HepG2 (cell line): ENCODE results near the gene ELL. TPM values are rescaled to one million over a fixed set of nuclear protein-coding genes. Genes with fewer than 3 reads are reported as not detected.

Experiments used
- ATAC-seq: fragments of 200-7000 bp; cut with Tn5 transposase; 3 replicates; pipeline ENCODE4 v1.9.1; 2020; ENCODE audit warnings: mild to moderate bottlenecking, moderate library complexity
- BruUV-seq: library from RNA; stranded (reverse); fragments of 400-500 nt; replicated peaks from 2 replicates; lab custom pipeline; 2021; lab: Mats Ljungman, UMichigan
- CTCF ChIA-PET: fragments of 300-600 bp; formaldehyde crosslinking; extraction: SDS; loops from one replicate; lab custom pipeline; 2021; ENCODE audit warnings: low total read pairs, inconsistent platforms, low intra/inter-chr PET ratio; lab: Yijun Ruan, JAX
- POLR2A ChIA-PET: fragments of 350-600 bp; sonication (Branson Sonifier 250); formaldehyde crosslinking; loops from one replicate; lab custom pipeline; 2020; ENCODE audit warnings: antibody characterized with exemption, inconsistent platforms; lab: Yijun Ruan, JAX
- DNase-seq: peaks from one replicate; pipeline ENCODE4 v3.0.0-alpha.2; 2015; ENCODE audit warnings: low spot score
- FAIRE-seq: peaks from 3 replicates; lab custom pipeline; 2011; peaks lifted over from hg19 to GRCh38; lab: Jason Lieb, UNC
- H2AFZ ChIP-seq: one replicate; pipeline ENCODE4 v1.6.1; 2011; ENCODE audit warnings: low read length, inconsistent platforms
- H3K27ac ChIP-seq: fragments of 300-600 bp; 3 replicates; pipeline ENCODE4 v1.8.0; 2011; ENCODE audit warnings: mixed run types, mild to moderate bottlenecking, mixed read lengths, low read length, inconsistent platforms; ENCODE audit not compliant: insufficient read depth; ENCODE audit errors: extremely low read length
- H3K27me3 ChIP-seq, 2 experiments: fragments of 200-600 bp in 1 of 2; 2 replicates in 1 of 2; 3 replicates in 1 of 2; pipeline versions ENCODE4 v1.6.0 to v1.8.0; 2011; ENCODE audit warnings: low read length in 2 of 2, mild to moderate bottlenecking in 2 of 2, moderate library complexity in 2 of 2, inconsistent platforms in 1 of 2; ENCODE audit not compliant: insufficient read depth in 2 of 2, control insufficient read depth in 1 of 2
- H3K36me3 ChIP-seq, 2 experiments: fragments of 200-600 bp in 1 of 2; replicated peaks in 1 of 2; 2 replicates in 1 of 2; 3 replicates in 1 of 2; pipeline versions ENCODE4 v1.5.1 to v1.8.0; 2011; ENCODE audit warnings: low read length in 2 of 2, inconsistent platforms in 1 of 2; ENCODE audit not compliant: insufficient read depth in 2 of 2, control insufficient read depth in 1 of 2
- H3K4me1 ChIP-seq: 2 replicates; pipeline ENCODE4 v1.5.1; 2012; ENCODE audit warnings: low read length, inconsistent platforms; ENCODE audit not compliant: insufficient read depth
- H3K4me2 ChIP-seq: 2 replicates; pipeline ENCODE4 v1.6.0; 2011; ENCODE audit warnings: low read depth, low read length, inconsistent platforms
- H3K4me3 ChIP-seq, 3 experiments: fragments of 200-600 bp in 1 of 3; sonication (generic), shearing (Covaris generic) in 1 of 3; replicated peaks in 1 of 3; 2 replicates each; pipeline ENCODE4 v1.5.1; 2011 to 2016; ENCODE audit warnings: low read length in 3 of 3, inconsistent platforms in 2 of 3, low read depth in 2 of 3, mild to moderate bottlenecking in 2 of 3, control low read depth in 1 of 3, mixed read lengths in 1 of 3; ENCODE audit not compliant: insufficient read depth in 1 of 3
- H3K79me2 ChIP-seq: one replicate; pipeline ENCODE4 v1.6.1; 2011; ENCODE audit warnings: low read length, inconsistent platforms; ENCODE audit not compliant: insufficient read depth
- H3K9ac ChIP-seq: 2 replicates; pipeline ENCODE4 v1.6.0; 2011; ENCODE audit warnings: mild to moderate bottlenecking, low read depth, low read length, inconsistent platforms; ENCODE audit not compliant: insufficient read depth
- H3K9me3 ChIP-seq: 2 replicates; pipeline ENCODE4 v1.5.1; 2012; ENCODE audit warnings: mild to moderate bottlenecking, low read length
- H4K20me1 ChIP-seq: 2 replicates; pipeline ENCODE4 v1.6.0; 2011; ENCODE audit warnings: inconsistent platforms, mild to moderate bottlenecking, low read length, moderate library complexity; ENCODE audit not compliant: insufficient read depth
- ATAD3A ChIP-seq: sonication (generic); formaldehyde crosslinking; IDR thresholded peaks from 2 replicates; pipeline ENCODE4 v1.4.0; 2020; ENCODE audit warnings: missing genetic modification reagents
- GTF3A ChIP-seq: sonication (generic); formaldehyde crosslinking; conservative IDR thresholded peaks from 2 replicates; pipeline ENCODE4 v1.4.0; 2020; ENCODE audit warnings: mild to moderate bottlenecking, missing genetic modification reagents
- U2AF2 ChIP-seq: fragments of 200-400 bp; formaldehyde crosslinking; IDR thresholded peaks from 2 replicates; pipeline ENCODE4 v1.6.1; 2017; ENCODE audit warnings: low read depth, mild to moderate bottlenecking, low read length
- ZNF580 ChIP-seq: IDR thresholded peaks from 2 replicates; pipeline ENCODE4 v1.6.1; 2016; ENCODE audit warnings: low read depth, borderline replicate concordance
- ZNF672 ChIP-seq: sonication (generic); formaldehyde crosslinking; IDR thresholded peaks from 2 replicates; pipeline ENCODE4 v1.8.1; 2022; ENCODE audit warnings: missing genetic modification reagents
- WGBS: methylation state at CpG from one replicate; pipeline ENCODE4 v1.1.6; 2017; ENCODE audit warnings: low lambda C conversion rate; 5-methylcytosine and 5-hydroxymethylcytosine counted together
- in situ Hi-C: cut with HindIII; loops from 2 replicates; pipeline ENCODE4 v1.10.0; 2017; ENCODE audit warnings: low pct_unique_long_range_greater_than_20kb; ENCODE audit not compliant: extremely low pct_ligation_motif_present
- intact Hi-C: fragments of 100-400 bp; cut with micrococcal nuclease; formaldehyde crosslinking; loops from one replicate; pipeline ENCODE4 v1.10.0; 2022; ENCODE audit not compliant: unreplicated experiment
- polyA plus RNA-seq, 8 experiments: library from polyadenylated mRNA; depleted of rRNA in 3 of 8; stranded (reverse) in 7 of 8; unstranded in 1 of 8; fragments of >200 nt; fragmentation: Illumina TruSeq in 4 of 8; extraction: Trizol in 4 of 8; gene quantifications; 2 replicates each; pipeline versions ENCODE4 v1.2.1 to v1.2.3, GENCODE V29; 2011 to 2016; ENCODE audit warnings: low read depth in 4 of 8, missing spikeins in 1 of 8, mixed read lengths in 1 of 8; ENCODE audit not compliant: insufficient read depth in 1 of 8
- total RNA-seq, 5 experiments: library from RNA; depleted of rRNA; stranded (reverse); fragments of >200 nt; fragmentation: Illumina TruSeq; extraction: Trizol; gene quantifications; 2 replicates each; pipeline ENCODE4 v1.2.3, GENCODE V29; 2016; ENCODE audit warnings: low read depth in 1 of 5
- TF ChIP-seq, protein P1 (sequence below): sonication (generic); formaldehyde crosslinking; IDR thresholded peaks from 2 replicates; pipeline ENCODE4 v1.4.0; 2020; ENCODE audit warnings: mild to moderate bottlenecking, missing genetic modification reagents
- TF ChIP-seq, protein P2 (sequence below): sonication (generic); formaldehyde crosslinking; IDR thresholded peaks from 2 replicates; pipeline ENCODE4 v1.5.0; 2020; ENCODE audit warnings: missing genetic modification reagents
- TF ChIP-seq, protein P3 (sequence below): sonication (generic); formaldehyde crosslinking; IDR thresholded peaks from 2 replicates; pipeline ENCODE4 v1.9.0; 2021; ENCODE audit warnings: mild to moderate bottlenecking, missing genetic modification reagents

The ELL gene
- total and polyA plus RNA-seq, 2 of the 13 experiments (the other 11 are each of a cell fraction or from before 2014, with no cell fraction given) = 3.7 to 5.4 TPM

GRCh38 chr19:18457483-18458331, 64.2 kb downstream of the ELL start:
- no peak overlapping the region for H3K9ac ChIP-seq
- ATAC-seq = no peak
- DNase-seq = no peak
- no peak overlapping the region for H3K4me3 ChIP-seq
- peaks cover 27 to 56% of the 10 kb centered on the region in 2 experiments for H3K36me3 ChIP-seq
- H3K27ac ChIP-seq = no peak overlapping the region
- CTCF ChIA-PET = no interaction called here
- H2AFZ ChIP-seq = no peak overlapping the region
- BruUV-seq = no TSS peak
- H3K9me3 ChIP-seq = no peaks in the 10 kb centered on the region
- intact Hi-C loops (no loop called here), in situ Hi-C loops (no loop called here)
- no peaks in the 10 kb centered on the region; the same call in 1 of the 2 replicates for H4K20me1 ChIP-seq
- no peak for FAIRE-seq
- POLR2A ChIA-PET = no interaction called here
- TF ChIP-seq, protein P1, sequence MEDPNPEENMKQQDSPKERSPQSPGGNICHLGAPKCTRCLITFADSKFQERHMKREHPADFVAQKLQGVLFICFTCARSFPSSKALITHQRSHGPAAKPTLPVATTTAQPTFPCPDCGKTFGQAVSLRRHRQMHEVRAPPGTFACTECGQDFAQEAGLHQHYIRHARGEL (CRISPR knock-in tag) = no peak
- TF ChIP-seq GTF3A (CRISPR knock-in tag) (no peak), ATAD3A (CRISPR knock-in tag) (no peak), ZNF580 (CRISPR knock-in tag) (no peak), ZNF672 (CRISPR knock-in tag) (no peak), U2AF2 (no peak)
- TF ChIP-seq, protein P2, sequence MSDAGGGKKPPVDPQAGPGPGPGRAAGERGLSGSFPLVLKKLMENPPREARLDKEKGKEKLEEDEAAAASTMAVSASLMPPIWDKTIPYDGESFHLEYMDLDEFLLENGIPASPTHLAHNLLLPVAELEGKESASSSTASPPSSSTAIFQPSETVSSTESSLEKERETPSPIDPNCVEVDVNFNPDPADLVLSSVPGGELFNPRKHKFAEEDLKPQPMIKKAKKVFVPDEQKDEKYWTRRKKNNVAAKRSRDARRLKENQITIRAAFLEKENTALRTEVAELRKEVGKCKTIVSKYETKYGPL (CRISPR knock-in tag) = no peak
- TF ChIP-seq, protein P3, sequence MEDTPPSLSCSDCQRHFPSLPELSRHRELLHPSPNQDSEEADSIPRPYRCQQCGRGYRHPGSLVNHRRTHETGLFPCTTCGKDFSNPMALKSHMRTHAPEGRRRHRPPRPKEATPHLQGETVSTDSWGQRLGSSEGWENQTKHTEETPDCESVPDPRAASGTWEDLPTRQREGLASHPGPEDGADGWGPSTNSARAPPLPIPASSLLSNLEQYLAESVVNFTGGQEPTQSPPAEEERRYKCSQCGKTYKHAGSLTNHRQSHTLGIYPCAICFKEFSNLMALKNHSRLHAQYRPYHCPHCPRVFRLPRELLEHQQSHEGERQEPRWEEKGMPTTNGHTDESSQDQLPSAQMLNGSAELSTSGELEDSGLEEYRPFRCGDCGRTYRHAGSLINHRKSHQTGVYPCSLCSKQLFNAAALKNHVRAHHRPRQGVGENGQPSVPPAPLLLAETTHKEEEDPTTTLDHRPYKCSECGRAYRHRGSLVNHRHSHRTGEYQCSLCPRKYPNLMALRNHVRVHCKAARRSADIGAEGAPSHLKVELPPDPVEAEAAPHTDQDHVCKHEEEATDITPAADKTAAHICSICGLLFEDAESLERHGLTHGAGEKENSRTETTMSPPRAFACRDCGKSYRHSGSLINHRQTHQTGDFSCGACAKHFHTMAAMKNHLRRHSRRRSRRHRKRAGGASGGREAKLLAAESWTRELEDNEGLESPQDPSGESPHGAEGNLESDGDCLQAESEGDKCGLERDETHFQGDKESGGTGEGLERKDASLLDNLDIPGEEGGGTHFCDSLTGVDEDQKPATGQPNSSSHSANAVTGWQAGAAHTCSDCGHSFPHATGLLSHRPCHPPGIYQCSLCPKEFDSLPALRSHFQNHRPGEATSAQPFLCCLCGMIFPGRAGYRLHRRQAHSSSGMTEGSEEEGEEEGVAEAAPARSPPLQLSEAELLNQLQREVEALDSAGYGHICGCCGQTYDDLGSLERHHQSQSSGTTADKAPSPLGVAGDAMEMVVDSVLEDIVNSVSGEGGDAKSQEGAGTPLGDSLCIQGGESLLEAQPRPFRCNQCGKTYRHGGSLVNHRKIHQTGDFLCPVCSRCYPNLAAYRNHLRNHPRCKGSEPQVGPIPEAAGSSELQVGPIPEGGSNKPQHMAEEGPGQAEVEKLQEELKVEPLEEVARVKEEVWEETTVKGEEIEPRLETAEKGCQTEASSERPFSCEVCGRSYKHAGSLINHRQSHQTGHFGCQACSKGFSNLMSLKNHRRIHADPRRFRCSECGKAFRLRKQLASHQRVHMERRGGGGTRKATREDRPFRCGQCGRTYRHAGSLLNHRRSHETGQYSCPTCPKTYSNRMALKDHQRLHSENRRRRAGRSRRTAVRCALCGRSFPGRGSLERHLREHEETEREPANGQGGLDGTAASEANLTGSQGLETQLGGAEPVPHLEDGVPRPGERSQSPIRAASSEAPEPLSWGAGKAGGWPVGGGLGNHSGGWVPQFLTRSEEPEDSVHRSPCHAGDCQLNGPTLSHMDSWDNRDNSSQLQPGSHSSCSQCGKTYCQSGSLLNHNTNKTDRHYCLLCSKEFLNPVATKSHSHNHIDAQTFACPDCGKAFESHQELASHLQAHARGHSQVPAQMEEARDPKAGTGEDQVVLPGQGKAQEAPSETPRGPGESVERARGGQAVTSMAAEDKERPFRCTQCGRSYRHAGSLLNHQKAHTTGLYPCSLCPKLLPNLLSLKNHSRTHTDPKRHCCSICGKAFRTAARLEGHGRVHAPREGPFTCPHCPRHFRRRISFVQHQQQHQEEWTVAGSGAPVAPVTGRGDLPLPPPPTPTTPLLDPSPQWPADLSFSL (CRISPR knock-in tag) = no peak
- WGBS = 95% methylated on average over 18 of the region's 21 CpGs
- H3K27me3 ChIP-seq = no peaks in the 10 kb centered on the region
- H3K4me1 ChIP-seq = no peaks in the 10 kb centered on the region
- no peak overlapping the region for H3K4me2 ChIP-seq
- no peaks in the 10 kb centered on the region for H3K79me2 ChIP-seq
